ENCODE measurements around the gene OPALIN.

OPALIN gene

GRCh38 chr10:96298362-96298761 is 60.4 kb downstream of the OPALIN start:
- H3K4me3 ChIP-seq (ENCODE audit: low read depth, low read length) = no peak overlapping the region
- TF ChIP-seq CTCF (IDR thresholded peaks at IDR 0.05; ENCODE audit: control insufficient read depth, extremely low read depth, insufficient read depth) = no peak
- DNase-seq (ENCODE audit: low read depth) = no peak

GRCh38 chr10:96297486-96297885 is 61.3 kb downstream of the OPALIN start:
- no peak for DNase-seq (ENCODE audit: low read depth)
- no peak overlapping the region for H3K4me3 ChIP-seq (ENCODE audit: low read depth, low read length)
- no peak for TF ChIP-seq CTCF (IDR thresholded peaks at IDR 0.05; ENCODE audit: control insufficient read depth, extremely low read depth, insufficient read depth)

GRCh38 chr10:96295475-96295874 is 63.3 kb downstream of the OPALIN start:
- no peak for TF ChIP-seq CTCF (IDR thresholded peaks at IDR 0.05; ENCODE audit: control insufficient read depth, extremely low read depth, insufficient read depth)

More at GRCh38 chr10:96295475-96295874, 63.3 kb downstream of the OPALIN start:
- no peak overlapping the region for H3K4me3 ChIP-seq (ENCODE audit: low read depth, low read length)
- no peak for DNase-seq (ENCODE audit: low read depth)

Data from LNCaP clone FGC (cell line).